GM10266 (cell line): Measurements from ENCODE around the gene CCND2.

Experiments
- DNase-seq: peaks from one replicate; pipeline ENCODE4 v3.0.0; 2012; ENCODE audit errors: extremely low spot score
- CTCF ChIP-seq: IDR thresholded peaks from 2 replicates; pipeline ENCODE4 v1.5.1; 2012; ENCODE audit warnings: mild to moderate bottlenecking, low read depth; ENCODE audit not compliant: control insufficient read depth, insufficient read depth; ENCODE audit errors: missing control alignments

CCND2 gene

GRCh38 chr12:4303750-4304149 lies 30.2 kb downstream of the CCND2 start:
- DNase-seq, result no peak
- no peak for TF ChIP-seq CTCF

GRCh38 chr12:4307593-4308333 lies 34.2 kb downstream of the CCND2 start:
- DNase-seq, result peak; percentile 49
- peak; percentile 31 for TF ChIP-seq CTCF

- no peak for TF ChIP-seq CTCF
- no peak for DNase-seq
These were observed 34.9 kb downstream of the CCND2 start for GRCh38 chr12:4308334-4308950.

- no peak for DNase-seq
- TF ChIP-seq CTCF, result no peak
These were observed 38.2 kb downstream of the CCND2 start for GRCh38 chr12:4311776-4312175.

GRCh38 chr12:4312251-4312650 lies 38.7 kb downstream of the CCND2 start:
- TF ChIP-seq CTCF, result no peak
- DNase-seq, result no peak

GRCh38 chr12:4320497-4320852 lies 46.9 kb downstream of the CCND2 start:
- TF ChIP-seq CTCF, result no peak
- DNase-seq, result no peak
